HepG2 (cell line): ENCODE measurements around the gene MRPL37. TPM values are rescaled to one million over a fixed set of nuclear protein-coding genes. Genes with fewer than 3 reads are reported as not detected.

Source experiments
- ATAC-seq: fragments of 200-7000 bp; cut with Tn5 transposase; 3 replicates; pipeline ENCODE4 v1.9.1; 2020; ENCODE audit warnings: mild to moderate bottlenecking, moderate library complexity
- BruUV-seq: library from RNA; stranded (reverse); fragments of 400-500 nt; replicated peaks from 2 replicates; lab custom pipeline; 2021; lab: Mats Ljungman, UMichigan
- CTCF ChIA-PET: fragments of 300-600 bp; formaldehyde crosslinking; extraction: SDS; loops from one replicate; lab custom pipeline; 2021; ENCODE audit warnings: low total read pairs, inconsistent platforms, low intra/inter-chr PET ratio; lab: Yijun Ruan, JAX
- POLR2A ChIA-PET: fragments of 350-600 bp; sonication (Branson Sonifier 250); formaldehyde crosslinking; loops from one replicate; lab custom pipeline; 2020; ENCODE audit warnings: antibody characterized with exemption, inconsistent platforms; lab: Yijun Ruan, JAX
- DNase-seq: peaks from one replicate; pipeline ENCODE4 v3.0.0-alpha.2; 2015; ENCODE audit warnings: low spot score
- FAIRE-seq: peaks from 3 replicates; lab custom pipeline; 2011; peaks lifted over from hg19 to GRCh38; lab: Jason Lieb, UNC
- H2AFZ ChIP-seq: one replicate; pipeline ENCODE4 v1.6.1; 2011; ENCODE audit warnings: low read length, inconsistent platforms
- H3K27ac ChIP-seq: fragments of 300-600 bp; 3 replicates; pipeline ENCODE4 v1.8.0; 2011; ENCODE audit warnings: mixed run types, mild to moderate bottlenecking, mixed read lengths, low read length, inconsistent platforms; ENCODE audit not compliant: insufficient read depth; ENCODE audit errors: extremely low read length
- H3K27me3 ChIP-seq, 2 experiments: fragments of 200-600 bp in 1 of 2; 2 replicates in 1 of 2; 3 replicates in 1 of 2; pipeline versions ENCODE4 v1.6.0 to v1.8.0; 2011; ENCODE audit warnings: low read length in 2 of 2, mild to moderate bottlenecking in 2 of 2, moderate library complexity in 2 of 2, inconsistent platforms in 1 of 2; ENCODE audit not compliant: insufficient read depth in 2 of 2, control insufficient read depth in 1 of 2
- H3K36me3 ChIP-seq, 2 experiments: fragments of 200-600 bp in 1 of 2; replicated peaks in 1 of 2; 2 replicates in 1 of 2; 3 replicates in 1 of 2; pipeline versions ENCODE4 v1.5.1 to v1.8.0; 2011; ENCODE audit warnings: low read length in 2 of 2, inconsistent platforms in 1 of 2; ENCODE audit not compliant: insufficient read depth in 2 of 2, control insufficient read depth in 1 of 2
- H3K4me1 ChIP-seq: 2 replicates; pipeline ENCODE4 v1.5.1; 2012; ENCODE audit warnings: low read length, inconsistent platforms; ENCODE audit not compliant: insufficient read depth
- H3K4me2 ChIP-seq: 2 replicates; pipeline ENCODE4 v1.6.0; 2011; ENCODE audit warnings: low read depth, low read length, inconsistent platforms
- H3K4me3 ChIP-seq, 3 experiments: fragments of 200-600 bp in 1 of 3; sonication (generic), shearing (Covaris generic) in 1 of 3; replicated peaks in 1 of 3; 2 replicates each; pipeline ENCODE4 v1.5.1; 2011 to 2016; ENCODE audit warnings: low read length in 3 of 3, inconsistent platforms in 2 of 3, low read depth in 2 of 3, mild to moderate bottlenecking in 2 of 3, control low read depth in 1 of 3, mixed read lengths in 1 of 3; ENCODE audit not compliant: insufficient read depth in 1 of 3
- H3K79me2 ChIP-seq: one replicate; pipeline ENCODE4 v1.6.1; 2011; ENCODE audit warnings: low read length, inconsistent platforms; ENCODE audit not compliant: insufficient read depth
- H3K9ac ChIP-seq: 2 replicates; pipeline ENCODE4 v1.6.0; 2011; ENCODE audit warnings: mild to moderate bottlenecking, low read depth, low read length, inconsistent platforms; ENCODE audit not compliant: insufficient read depth
- H3K9me3 ChIP-seq: 2 replicates; pipeline ENCODE4 v1.5.1; 2012; ENCODE audit warnings: mild to moderate bottlenecking, low read length
- H4K20me1 ChIP-seq: 2 replicates; pipeline ENCODE4 v1.6.0; 2011; ENCODE audit warnings: inconsistent platforms, mild to moderate bottlenecking, low read length, moderate library complexity; ENCODE audit not compliant: insufficient read depth
- ATRX ChIP-seq: sonication (generic); formaldehyde crosslinking; IDR thresholded peaks from 2 replicates; pipeline ENCODE4 v1.4.0; 2020; ENCODE audit warnings: missing genetic modification reagents, borderline replicate concordance
- FOXP4 ChIP-seq: sonication (generic); formaldehyde crosslinking; IDR thresholded peaks from 2 replicates; pipeline ENCODE4 v1.4.0; 2020; ENCODE audit warnings: missing genetic modification reagents
- IKZF4 ChIP-seq: sonication (generic); formaldehyde crosslinking; IDR thresholded peaks from 2 replicates; pipeline ENCODE4 v1.5.1; 2020; ENCODE audit warnings: borderline replicate concordance, mild to moderate bottlenecking, low read depth, missing genetic modification reagents; ENCODE audit errors: not compliant biosample characterization
- RORA ChIP-seq: sonication (generic); formaldehyde crosslinking; IDR thresholded peaks from 2 replicates; pipeline ENCODE4 v1.5.0; 2020; ENCODE audit warnings: mild to moderate bottlenecking, missing genetic modification reagents, moderate library complexity
- WIZ ChIP-seq: sonication (generic); formaldehyde crosslinking; IDR thresholded peaks from 2 replicates; pipeline ENCODE4 v1.5.1; 2020; ENCODE audit warnings: mild to moderate bottlenecking, missing genetic modification reagents
- ZFP41 ChIP-seq: sonication (generic); formaldehyde crosslinking; IDR thresholded peaks from 2 replicates; pipeline ENCODE4 v1.4.0; 2020; ENCODE audit warnings: mild to moderate bottlenecking, missing genetic modification reagents, borderline replicate concordance
- ZKSCAN1 ChIP-seq: fragments of 150-350 bp; IDR thresholded peaks from 2 replicates; pipeline ENCODE4 v1.6.1; 2014; ENCODE audit warnings: low read length
- ZMYM3 ChIP-seq: sonication (generic); formaldehyde crosslinking; IDR thresholded peaks from 2 replicates; pipeline ENCODE4 v1.5.1; 2020; ENCODE audit warnings: mild to moderate bottlenecking, missing genetic modification reagents
- ZSCAN25 ChIP-seq: sonication (generic); formaldehyde crosslinking; IDR thresholded peaks from 2 replicates; pipeline ENCODE4 v1.8.0; 2022; ENCODE audit warnings: mild to moderate bottlenecking, missing genetic modification reagents
- WGBS: methylation state at CpG from one replicate; pipeline ENCODE4 v1.1.6; 2017; ENCODE audit warnings: low lambda C conversion rate; 5-methylcytosine and 5-hydroxymethylcytosine counted together
- in situ Hi-C: cut with HindIII; loops from 2 replicates; pipeline ENCODE4 v1.10.0; 2017; ENCODE audit warnings: low pct_unique_long_range_greater_than_20kb; ENCODE audit not compliant: extremely low pct_ligation_motif_present
- intact Hi-C: fragments of 100-400 bp; cut with micrococcal nuclease; formaldehyde crosslinking; loops from one replicate; pipeline ENCODE4 v1.10.0; 2022; ENCODE audit not compliant: unreplicated experiment
- polyA plus RNA-seq, 8 experiments: library from polyadenylated mRNA; depleted of rRNA in 3 of 8; stranded (reverse) in 7 of 8; unstranded in 1 of 8; fragments of >200 nt; fragmentation: Illumina TruSeq in 4 of 8; extraction: Trizol in 4 of 8; gene quantifications; 2 replicates each; pipeline versions ENCODE4 v1.2.1 to v1.2.3, GENCODE V29; 2011 to 2016; ENCODE audit warnings: low read depth in 4 of 8, missing spikeins in 1 of 8, mixed read lengths in 1 of 8; ENCODE audit not compliant: insufficient read depth in 1 of 8
- total RNA-seq, 5 experiments: library from RNA; depleted of rRNA; stranded (reverse); fragments of >200 nt; fragmentation: Illumina TruSeq; extraction: Trizol; gene quantifications; 2 replicates each; pipeline ENCODE4 v1.2.3, GENCODE V29; 2016; ENCODE audit warnings: low read depth in 1 of 5
- TF ChIP-seq, protein P1 (sequence below): sonication (generic); formaldehyde crosslinking; conservative IDR thresholded peaks from 2 replicates; pipeline ENCODE4 v1.8.1; 2023; ENCODE audit warnings: missing genetic modification reagents
- TF ChIP-seq, protein P2 (sequence below): sonication (generic); formaldehyde crosslinking; conservative IDR thresholded peaks from 2 replicates; pipeline ENCODE4 v1.4.0; 2020; ENCODE audit warnings: missing genetic modification reagents
- TF ChIP-seq, protein P3 (sequence below): sonication (generic); formaldehyde crosslinking; IDR thresholded peaks from 2 replicates; pipeline ENCODE4 v1.8.1; 2023; ENCODE audit warnings: mild to moderate bottlenecking, missing genetic modification reagents, borderline replicate concordance

The MRPL37 gene
- total and polyA plus RNA-seq, 2 of the 13 experiments (the other 11 are each of a cell fraction or from before 2014, with no cell fraction given) = 31.7 to 127 TPM

DNA sequence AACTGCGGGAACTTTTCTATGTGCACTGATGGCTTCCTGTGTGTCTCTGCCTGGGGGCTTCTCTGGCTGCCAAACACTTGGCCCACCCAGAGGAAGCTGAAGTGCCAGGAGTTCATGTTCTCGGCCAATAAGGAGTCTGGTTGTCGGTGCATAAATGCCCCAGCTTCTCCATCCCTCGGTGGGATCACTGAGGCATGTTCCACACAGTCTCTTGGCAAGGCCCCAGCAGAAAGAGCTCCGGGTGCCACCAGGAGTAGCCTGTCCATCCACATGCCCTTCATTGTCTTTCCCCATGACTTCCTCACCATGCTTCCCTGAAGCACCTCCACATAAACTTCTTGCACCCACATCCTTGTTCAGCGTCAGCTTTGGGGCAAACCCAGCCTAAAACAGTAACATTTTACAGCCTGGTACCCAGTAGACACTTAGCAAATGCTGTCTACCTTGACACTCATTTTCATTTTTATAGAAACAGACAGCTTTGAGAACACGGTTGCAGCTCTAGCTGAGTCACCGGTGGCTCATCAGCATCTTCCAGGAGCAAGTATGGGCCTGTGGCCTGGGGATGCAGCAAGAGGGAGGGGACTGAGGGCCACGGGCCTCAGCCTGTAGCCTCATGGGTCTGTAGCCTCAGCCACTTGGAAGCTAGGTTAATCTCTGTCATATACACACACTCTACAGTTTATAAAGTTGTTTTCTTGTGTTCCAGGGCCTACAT is 32.4 kb upstream of the MRPL37 start:
- Histone ChIP-seq H3K79me2 (no peaks in the 10 kb centered on the region), H3K9ac (no peak overlapping the region), H4K20me1 (no peaks in the 10 kb centered on the region), H3K36me3 (no peaks in the 10 kb centered on the region), H3K4me3 (no peak overlapping the region), H3K9me3 (no peaks in the 10 kb centered on the region), H3K27ac (no peak overlapping the region), H3K27me3 (no peaks in the 10 kb centered on the region), H2AFZ (no peak overlapping the region), H3K4me1 (peaks cover 16% of the 10 kb centered on the region), H3K4me2 (no peak overlapping the region)
- no peak for DNase-seq
- in situ Hi-C loops = no loop called here
- intact Hi-C loops = no loop called here
- WGBS = 60% methylated on average over 5 of the region's 9 CpGs
- ChIA-PET CTCF (no interaction called here), POLR2A (no interaction called here)
- no TSS peak for BruUV-seq
- no peak for FAIRE-seq
- no peak for TF ChIP-seq IKZF4 (CRISPR knock-in tag)
- no peak for TF ChIP-seq ZFP41 (CRISPR knock-in tag)
- TF ChIP-seq FOXP4 (CRISPR knock-in tag) = no peak
- no peak for TF ChIP-seq ZSCAN25 (CRISPR knock-in tag)
- no peak for TF ChIP-seq RORA (CRISPR knock-in tag)
- TF ChIP-seq ZMYM3 (CRISPR knock-in tag) = no peak
- TF ChIP-seq WIZ = no peak
- no peak for TF ChIP-seq ATRX (CRISPR knock-in tag)
- TF ChIP-seq, protein P1, sequence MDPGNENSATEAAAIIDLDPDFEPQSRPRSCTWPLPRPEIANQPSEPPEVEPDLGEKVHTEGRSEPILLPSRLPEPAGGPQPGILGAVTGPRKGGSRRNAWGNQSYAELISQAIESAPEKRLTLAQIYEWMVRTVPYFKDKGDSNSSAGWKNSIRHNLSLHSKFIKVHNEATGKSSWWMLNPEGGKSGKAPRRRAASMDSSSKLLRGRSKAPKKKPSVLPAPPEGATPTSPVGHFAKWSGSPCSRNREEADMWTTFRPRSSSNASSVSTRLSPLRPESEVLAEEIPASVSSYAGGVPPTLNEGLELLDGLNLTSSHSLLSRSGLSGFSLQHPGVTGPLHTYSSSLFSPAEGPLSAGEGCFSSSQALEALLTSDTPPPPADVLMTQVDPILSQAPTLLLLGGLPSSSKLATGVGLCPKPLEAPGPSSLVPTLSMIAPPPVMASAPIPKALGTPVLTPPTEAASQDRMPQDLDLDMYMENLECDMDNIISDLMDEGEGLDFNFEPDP = no peak
- TF ChIP-seq, protein P2, sequence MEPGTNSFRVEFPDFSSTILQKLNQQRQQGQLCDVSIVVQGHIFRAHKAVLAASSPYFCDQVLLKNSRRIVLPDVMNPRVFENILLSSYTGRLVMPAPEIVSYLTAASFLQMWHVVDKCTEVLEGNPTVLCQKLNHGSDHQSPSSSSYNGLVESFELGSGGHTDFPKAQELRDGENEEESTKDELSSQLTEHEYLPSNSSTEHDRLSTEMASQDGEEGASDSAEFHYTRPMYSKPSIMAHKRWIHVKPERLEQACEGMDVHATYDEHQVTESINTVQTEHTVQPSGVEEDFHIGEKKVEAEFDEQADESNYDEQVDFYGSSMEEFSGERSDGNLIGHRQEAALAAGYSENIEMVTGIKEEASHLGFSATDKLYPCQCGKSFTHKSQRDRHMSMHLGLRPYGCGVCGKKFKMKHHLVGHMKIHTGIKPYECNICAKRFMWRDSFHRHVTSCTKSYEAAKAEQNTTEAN (CRISPR knock-in tag) = no peak
- TF ChIP-seq, protein P3, sequence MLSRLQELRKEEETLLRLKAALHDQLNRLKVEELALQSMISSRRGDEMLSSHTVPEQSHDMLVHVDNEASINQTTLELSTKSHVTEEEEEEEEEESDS (CRISPR knock-in tag) = no peak
- no peak for TF ChIP-seq ZKSCAN1
- TF ChIP-seq, all 625 proteins: peak for 0
- no peak for ATAC-seq
